ENCODE measurements around the gene MAP3K9.
"Not testable (repeated sequence)": the region's sequence is repeated elsewhere in the genome, so short reads cannot be mapped to it uniquely, and the experiment has no call there.

MAP3K9 gene

GRCh38 chr14:70809225-70810219, at the start of gene MAP3K9:
Gene MAP3K9 (minus strand): TSS chr14:70809513. CDS start chr14:70809171, 342 bp downstream.
- DNase-seq (ENCODE audit: low read depth), result peak; percentile 49

- no peak for DNase-seq (ENCODE audit: low read depth)
Measured at GRCh38 chr14:70858641-70859040, 49.3 kb upstream of the MAP3K9 start.

- peak; percentile 39 for DNase-seq (ENCODE audit: low read depth)
Measured at GRCh38 chr14:70857496-70857890, 48.2 kb upstream of the MAP3K9 start.

GRCh38 chr14:70856851-70857495, 47.7 kb upstream of the MAP3K9 start:
- DNase-seq (ENCODE audit: low read depth), result peak; percentile 97

GRCh38 chr14:70855486-70855885, 46.2 kb upstream of the MAP3K9 start:
- no peak for DNase-seq (ENCODE audit: low read depth)

GRCh38 chr14:70853658-70854057, 44.3 kb upstream of the MAP3K9 start:
- not testable (repeated sequence) for DNase-seq (ENCODE audit: low read depth)

- DNase-seq (ENCODE audit: low read depth), result no peak
Measured at GRCh38 chr14:70847406-70848090, 38.2 kb upstream of the MAP3K9 start.

- DNase-seq (ENCODE audit: low read depth), result no peak
Measured at GRCh38 chr14:70845601-70846000, 36.3 kb upstream of the MAP3K9 start.

GRCh38 chr14:70842851-70843462, 33.6 kb upstream of the MAP3K9 start:
- DNase-seq (ENCODE audit: low read depth), result no peak

GRCh38 chr14:70838076-70838475, 28.8 kb upstream of the MAP3K9 start:
- DNase-seq (ENCODE audit: low read depth), result no peak

GRCh38 chr14:70836946-70837345, 27.6 kb upstream of the MAP3K9 start:
- DNase-seq (ENCODE audit: low read depth), result no peak

- no peak for DNase-seq (ENCODE audit: low read depth)
Measured at GRCh38 chr14:70833884-70834283, 24.6 kb upstream of the MAP3K9 start.

- peak; percentile 27 for DNase-seq (ENCODE audit: low read depth)
Measured at GRCh38 chr14:70832561-70833305, 23.4 kb upstream of the MAP3K9 start.

GRCh38 chr14:70830998-70831781, 21.9 kb upstream of the MAP3K9 start:
- DNase-seq (ENCODE audit: low read depth), result no peak

- DNase-seq (ENCODE audit: low read depth), result no peak
Measured at GRCh38 chr14:70828188-70828587, 18.9 kb upstream of the MAP3K9 start.

GRCh38 chr14:70827752-70828151, 18.4 kb upstream of the MAP3K9 start:
- no peak for DNase-seq (ENCODE audit: low read depth)

- peak; percentile 32 for DNase-seq (ENCODE audit: low read depth)
Measured at GRCh38 chr14:70827347-70827746, 18.0 kb upstream of the MAP3K9 start.

GRCh38 chr14:70823281-70823680, 14.0 kb upstream of the MAP3K9 start:
- DNase-seq (ENCODE audit: low read depth), result no peak

GRCh38 chr14:70822530-70823185, 13.3 kb upstream of the MAP3K9 start:
- no peak for DNase-seq (ENCODE audit: low read depth)

All from EH (cell line).